Activated CD4-positive, alpha-beta T cell treated with anti-CD3 and anti-CD28 coated beads, Interleukin-2, amount 50 U/mL, for 48 hours (primary cell): ENCODE results near the gene SDK2.
A peak's percentile ranks its signal among the peaks of the same experiment; 100 is the strongest.
"Not testable (repeated sequence)": the region's sequence is repeated elsewhere in the genome, so short reads cannot be mapped to it uniquely, and the experiment has no call there.

Experiments used
- DNase-seq, 2 experiments: peaks; one replicate each; pipeline ENCODE4 v3.0.0-alpha.2; 2020

Gene SDK2

GRCh38 chr17:73336408-73337329, 307.6 kb downstream of the SDK2 start:
- DNase-seq, result no peak

GRCh38 chr17:73335591-73336407, 308.4 kb downstream of the SDK2 start:
- no peak for DNase-seq

- peak in 1 of 2 experiments; percentile 10 for DNase-seq
Measured at GRCh38 chr17:73334771-73335513, 309.3 kb downstream of the SDK2 start.

- DNase-seq, result not testable (repeated sequence)
Measured at GRCh38 chr17:73333445-73333844, 310.8 kb downstream of the SDK2 start.

GRCh38 chr17:73331060-73331459, 313.2 kb downstream of the SDK2 start:
- no peak for DNase-seq

GRCh38 chr17:73327676-73328075, 316.6 kb downstream of the SDK2 start:
- DNase-seq, result no peak

GRCh38 chr17:73325527-73325842, 318.8 kb downstream of the SDK2 start:
- no peak for DNase-seq

- no peak for DNase-seq
Measured at GRCh38 chr17:73324711-73325526, 319.3 kb downstream of the SDK2 start.

- no peak for DNase-seq
Measured at GRCh38 chr17:73324160-73324475, 320.1 kb downstream of the SDK2 start.

- no peak for DNase-seq
Measured at GRCh38 chr17:73323409-73324159, 320.7 kb downstream of the SDK2 start.

GRCh38 chr17:73320601-73321264, 323.5 kb downstream of the SDK2 start:
- DNase-seq, result no peak

GRCh38 chr17:73319766-73320165, 324.5 kb downstream of the SDK2 start:
- no peak for DNase-seq

GRCh38 chr17:73318836-73319235, 325.4 kb downstream of the SDK2 start:
- DNase-seq, result no peak

- no peak for DNase-seq
Measured at GRCh38 chr17:73318427-73318813, 325.8 kb downstream of the SDK2 start.

- no peak for DNase-seq
Measured at GRCh38 chr17:73317513-73318426, 326.5 kb downstream of the SDK2 start.

GRCh38 chr17:73316919-73317505, 327.2 kb downstream of the SDK2 start:
- no peak for DNase-seq

GRCh38 chr17:73315471-73315870, 328.8 kb downstream of the SDK2 start:
- no peak for DNase-seq

- DNase-seq, result no peak
Measured at GRCh38 chr17:73313526-73314127, 330.6 kb downstream of the SDK2 start.

GRCh38 chr17:73312887-73313286, 331.4 kb downstream of the SDK2 start:
- DNase-seq, result not testable (repeated sequence)
